B cell (primary cell): Measurements from ENCODE around the gene UTS2R. TPM values are rescaled to one million over a fixed set of nuclear protein-coding genes. Genes with fewer than 3 reads are reported as not detected.

Experiments
- ATAC-seq: fragments of 200-7000 bp; cut with Tn5 transposase; one replicate; pipeline ENCODE4 v1.10.0; 2021; ENCODE audit warnings: low read depth, mild to moderate bottlenecking, moderate number of reproducible peaks, moderate library complexity
- CTCF ChIA-PET: fragments of 350-600 bp; sonication (Branson Sonifier 250); formaldehyde crosslinking; loops from one replicate; lab custom pipeline; 2021; ENCODE audit warnings: antibody characterized with exemption, inconsistent platforms; lab: Charles Lee
- POLR2A ChIA-PET: fragments of 350-600 bp; sonication (Branson Sonifier 250); formaldehyde crosslinking; loops from one replicate; lab custom pipeline; 2021; ENCODE audit warnings: antibody characterized with exemption; lab: Charles Lee
- DNase-seq: peaks from one replicate; pipeline ENCODE4 v3.0.0; 2013
- H2AFZ ChIP-seq: 2 replicates; pipeline ENCODE4 v1.6.1; 2012; ENCODE audit warnings: mild to moderate bottlenecking, low read depth, low read length; ENCODE audit not compliant: insufficient read depth, poor library complexity, severe bottlenecking
- H3K27ac ChIP-seq, 2 donors: 1 replicate in 1 of 2; 2 replicates in 1 of 2; pipeline ENCODE4 v1.5.1; 2012 to 2013; ENCODE audit warnings: low read length in 2 of 2, mild to moderate bottlenecking in 2 of 2, moderate library complexity in 1 of 2
- H3K27me3 ChIP-seq, 4 experiments: fragments of 200-600 bp in 1 of 4; sonication (generic) in 1 of 4; replicated peaks in 1 of 4; 1 replicate in 2 of 4; 2 replicates in 2 of 4; pipeline versions ENCODE4 v1.6.1 to v1.7.0; 2013 to 2016; ENCODE audit warnings: low read length in 3 of 4, mild to moderate bottlenecking in 2 of 4, mixed read lengths in 1 of 4, moderate library complexity in 1 of 4; ENCODE audit not compliant: insufficient read depth in 4 of 4, control insufficient read depth in 3 of 4; ENCODE audit errors: control extremely low read depth in 1 of 4
- H3K36me3 ChIP-seq, 2 experiments: replicated peaks in 1 of 2; 1 replicate in 1 of 2; 2 replicates in 1 of 2; pipeline versions ENCODE4 v1.6.1 to v1.7.1; 2013; ENCODE audit warnings: low read length in 1 of 2; ENCODE audit not compliant: insufficient read depth in 2 of 2, control insufficient read depth in 1 of 2; ENCODE audit errors: control extremely low read depth in 1 of 2, extremely low read depth in 1 of 2
- H3K4me1 ChIP-seq, 2 donors: fragments of 200-600 bp in 1 of 2; sonication (generic) in 1 of 2; 1 replicate in 1 of 2; 2 replicates in 1 of 2; pipeline versions ENCODE4 v1.5.1 to v1.6.1; 2013 to 2017; ENCODE audit warnings: low read length in 2 of 2; ENCODE audit not compliant: control insufficient read depth in 2 of 2, insufficient read depth in 2 of 2
- H3K4me2 ChIP-seq: replicated peaks from 2 replicates; pipeline ENCODE3; 2012; ENCODE audit warnings: mild to moderate bottlenecking, low read depth, low read length; ENCODE audit not compliant: poor library complexity, severe bottlenecking
- H3K4me3 ChIP-seq, 5 experiments: fragments of 200-600 bp in 1 of 5; sonication (generic) in 1 of 5; 1 replicate in 3 of 5; 2 replicates in 2 of 5; pipeline versions ENCODE4 v1.5.1 to v1.7.0; 2011 to 2016; ENCODE audit warnings: low read length in 4 of 5, mild to moderate bottlenecking in 4 of 5, low read depth in 2 of 5, control low read depth in 1 of 5, moderate library complexity in 1 of 5; ENCODE audit not compliant: insufficient read depth in 1 of 5; ENCODE audit errors: control extremely low read depth in 1 of 5, extremely low read depth in 1 of 5
- H3K79me2 ChIP-seq: fragments of 200-600 bp; sonication (generic); one replicate; pipeline ENCODE4 v1.6.0; 2016; ENCODE audit warnings: low read length; ENCODE audit not compliant: control insufficient read depth, insufficient read depth
- H3K9ac ChIP-seq: fragments of 200-600 bp; sonication (generic); 2 replicates; pipeline ENCODE4 v1.6.1; 2017; ENCODE audit warnings: mild to moderate bottlenecking, low read length, moderate library complexity
- H3K9me3 ChIP-seq, 3 donors: one replicate each; pipeline versions ENCODE4 v1.6.1 to v1.7.1; 2013; ENCODE audit warnings: low read length in 2 of 3; ENCODE audit not compliant: control insufficient read depth in 2 of 3, insufficient read depth in 1 of 3; ENCODE audit errors: control extremely low read depth in 1 of 3
- H4K20me1 ChIP-seq: 2 replicates; pipeline ENCODE4 v1.6.0; 2012; ENCODE audit warnings: mild to moderate bottlenecking, low read length; ENCODE audit not compliant: insufficient read depth, control insufficient read depth, poor library complexity, severe bottlenecking
- H3K27ac Mint-ChIP-seq: one replicate; pipeline ENCODE4 v1.8.0; 2021; ENCODE audit warnings: mixed read lengths
- H3K27me3 Mint-ChIP-seq: one replicate; pipeline ENCODE4 v1.8.0; 2021; ENCODE audit warnings: mixed read lengths
- H3K4me1 Mint-ChIP-seq: one replicate; pipeline ENCODE4 v1.8.0; 2021; ENCODE audit warnings: mixed read lengths
- H3K4me3 Mint-ChIP-seq: one replicate; pipeline ENCODE4 v1.8.0; 2021; ENCODE audit warnings: mixed read lengths
- H3K9me3 Mint-ChIP-seq: one replicate; pipeline ENCODE4 v1.8.0; 2022; ENCODE audit warnings: mixed read lengths; ENCODE audit not compliant: insufficient read depth
- EZH2 ChIP-seq: IDR thresholded peaks from 2 replicates; pipeline ENCODE4 v1.6.1; 2012; ENCODE audit warnings: borderline replicate concordance, low read depth, mild to moderate bottlenecking, moderate library complexity, low read length; ENCODE audit not compliant: insufficient read depth, poor library complexity, severe bottlenecking
- WGBS: methylation state at CpG from one replicate; pipeline ENCODE4 v1.1.5; 2013; ENCODE audit warnings: missing lambda C conversion rate; ENCODE audit not compliant: insufficient coverage; 5-methylcytosine and 5-hydroxymethylcytosine counted together
- intact Hi-C: fragments of 100-400 bp; cut with micrococcal nuclease; formaldehyde crosslinking; loops from one replicate; pipeline ENCODE4 v1.10.0; 2022
- polyA plus RNA-seq: library from polyadenylated mRNA; depleted of rRNA; stranded (reverse); fragments of >200 nt; gene quantifications from 2 replicates; pipeline ENCODE4 v1.2.3, GENCODE V29; 2012
- total RNA-seq, 2 donors: library from RNA; stranded (reverse); fragments of 120-200 nt in 1 of 2; gene quantifications; 1 replicate in 1 of 2; 2 replicates in 1 of 2; pipeline versions ENCODE4 v1.2.3 to v1.2.4, GENCODE V29; 2013 to 2022
- TF ChIP-seq, protein P1 (sequence below): fragments of 200-600 bp; IDR thresholded peaks from one replicate; pipeline ENCODE4 v1.8.0; 2022; ENCODE audit warnings: antibody characterized with exemption, mild to moderate bottlenecking

The UTS2R gene
- total and polyA plus RNA-seq, 2 donors (not counting 1 experiment from before 2014, with no cell fraction given) = 0.86 TPM; not detected in 1

DNA sequence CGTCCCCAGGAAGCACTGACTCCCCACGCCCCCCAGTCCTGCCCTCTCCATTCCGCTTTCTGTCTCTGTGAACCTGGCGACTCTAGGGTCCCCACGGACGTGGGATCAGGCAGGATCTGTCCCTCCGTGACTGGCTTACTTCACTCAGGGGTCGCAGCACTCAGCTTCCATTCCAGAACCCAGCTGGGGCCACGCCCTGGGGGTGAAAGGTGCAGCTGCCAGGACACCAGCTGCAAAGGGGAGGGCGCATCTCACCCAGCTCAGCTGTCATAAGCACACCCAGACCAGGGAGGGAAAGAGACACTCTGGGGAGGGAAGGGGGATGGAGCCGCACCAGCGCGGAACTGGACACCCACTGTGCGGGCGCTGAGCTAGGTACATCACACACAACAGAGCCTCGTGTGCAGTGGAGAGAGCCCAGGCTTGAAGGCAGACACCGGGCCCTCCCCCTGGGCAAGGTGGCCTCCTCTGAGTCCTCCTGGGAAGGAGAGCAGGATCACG lies 28.1 kb downstream of the UTS2R start:
- CTCF ChIA-PET = no interaction called here
- ATAC-seq (no peak), DNase-seq (no peak)
- Histone ChIP-seq H3K4me2 (no peak overlapping the region), H3K4me1 (peaks cover 8 to 14% of the 10 kb centered on the region in 2 donors), H2AFZ (no peak overlapping the region), H3K9ac (no peak overlapping the region), H3K27me3 (no peaks in the 10 kb centered on the region), H4K20me1 (no peaks in the 10 kb centered on the region), H3K9me3 (no peaks in the 10 kb centered on the region), H3K4me3 (no peak overlapping the region), H3K27ac (no peak overlapping the region), H3K36me3 (peaks cover 2 to 19% of the 10 kb centered on the region in 2 experiments), H3K79me2 (no peaks in the 10 kb centered on the region)
- intact Hi-C loops = no loop called here
- TF ChIP-seq, protein P1, sequence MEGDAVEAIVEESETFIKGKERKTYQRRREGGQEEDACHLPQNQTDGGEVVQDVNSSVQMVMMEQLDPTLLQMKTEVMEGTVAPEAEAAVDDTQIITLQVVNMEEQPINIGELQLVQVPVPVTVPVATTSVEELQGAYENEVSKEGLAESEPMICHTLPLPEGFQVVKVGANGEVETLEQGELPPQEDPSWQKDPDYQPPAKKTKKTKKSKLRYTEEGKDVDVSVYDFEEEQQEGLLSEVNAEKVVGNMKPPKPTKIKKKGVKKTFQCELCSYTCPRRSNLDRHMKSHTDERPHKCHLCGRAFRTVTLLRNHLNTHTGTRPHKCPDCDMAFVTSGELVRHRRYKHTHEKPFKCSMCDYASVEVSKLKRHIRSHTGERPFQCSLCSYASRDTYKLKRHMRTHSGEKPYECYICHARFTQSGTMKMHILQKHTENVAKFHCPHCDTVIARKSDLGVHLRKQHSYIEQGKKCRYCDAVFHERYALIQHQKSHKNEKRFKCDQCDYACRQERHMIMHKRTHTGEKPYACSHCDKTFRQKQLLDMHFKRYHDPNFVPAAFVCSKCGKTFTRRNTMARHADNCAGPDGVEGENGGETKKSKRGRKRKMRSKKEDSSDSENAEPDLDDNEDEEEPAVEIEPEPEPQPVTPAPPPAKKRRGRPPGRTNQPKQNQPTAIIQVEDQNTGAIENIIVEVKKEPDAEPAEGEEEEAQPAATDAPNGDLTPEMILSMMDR = no peak
- TF ChIP-seq EZH2 = no peak
- 94% methylated on average over 16 of the region's 18 CpGs for WGBS
- H3K27ac Mint-ChIP-seq = no peak overlapping the region
- H3K4me1 Mint-ChIP-seq = peaks cover 10% of the 10 kb centered on the region
- POLR2A ChIA-PET = interaction anchor here (1.3 kb wide), 1 partner anchor 98 kb away, joined by 4 read pairs; no protein-coding TSS in a partner anchor
- H3K9me3 Mint-ChIP-seq = no peaks in the 10 kb centered on the region
- H3K27me3 Mint-ChIP-seq = no peaks in the 10 kb centered on the region
- H3K4me3 Mint-ChIP-seq = no peak overlapping the region

DNA sequence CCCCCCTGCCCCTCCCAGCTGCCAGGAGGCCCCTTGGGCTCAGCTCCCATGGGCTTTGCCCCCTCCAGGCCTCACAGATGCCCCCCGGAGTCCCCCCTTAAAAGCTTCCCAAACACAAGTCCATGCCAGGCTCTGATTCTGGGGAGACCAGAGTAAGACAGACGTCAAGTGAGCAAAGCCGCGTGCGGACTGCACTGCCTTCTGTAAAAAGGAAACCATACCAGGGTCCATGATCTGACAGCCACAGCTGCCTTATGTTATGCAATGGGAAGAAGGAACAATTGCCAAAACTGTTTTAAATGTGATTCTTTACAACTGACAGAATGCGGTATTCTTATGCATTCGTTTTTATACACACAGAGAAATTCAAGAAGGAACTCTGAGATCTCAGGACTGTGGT lies 28.6 kb downstream of the UTS2R start:
- peaks cover 8 to 14% of the 10 kb centered on the region in 2 donors for H3K4me1 ChIP-seq
- H3K27me3 ChIP-seq = no peaks in the 10 kb centered on the region
- H2AFZ ChIP-seq = no peak overlapping the region
- no peak overlapping the region for H3K4me2 ChIP-seq
- Mint-ChIP-seq H3K4me1 (peaks cover 10% of the 10 kb centered on the region), H3K27ac (no peak overlapping the region), H3K27me3 (no peaks in the 10 kb centered on the region), H3K9me3 (no peaks in the 10 kb centered on the region), H3K4me3 (peak overlapping the region; percentile 30)
- H3K36me3 ChIP-seq = peaks cover 2 to 19% of the 10 kb centered on the region in 2 experiments
- no peaks in the 10 kb centered on the region for H3K79me2 ChIP-seq
- CTCF ChIA-PET = no interaction called here
- WGBS = 79% methylated on average over 3 of the region's 7 CpGs
- no peak for TF ChIP-seq EZH2
- TF ChIP-seq, protein P1 = no peak
- H3K9me3 ChIP-seq = no peaks in the 10 kb centered on the region
- POLR2A ChIA-PET = interaction anchor here (1.3 kb wide), 1 partner anchor 98 kb away, joined by 4 read pairs; no protein-coding TSS in a partner anchor
- intact Hi-C loops = no loop called here
- no peak for DNase-seq
- no peaks in the 10 kb centered on the region for H4K20me1 ChIP-seq
- no peak for ATAC-seq
- H3K9ac ChIP-seq = no peak overlapping the region
- H3K4me3 ChIP-seq = no peak overlapping the region
- no peak overlapping the region for H3K27ac ChIP-seq
